ENCODE data around the gene MKRN2OS. TPM values are rescaled to one million over a fixed set of nuclear protein-coding genes. Genes with fewer than 3 reads are reported as not detected.

Gene MKRN2OS
- total and polyA plus RNA-seq, 2 donors (not counting 3 experiments of a cell fraction or from before 2014, with no cell fraction given), result not detected

DNA sequence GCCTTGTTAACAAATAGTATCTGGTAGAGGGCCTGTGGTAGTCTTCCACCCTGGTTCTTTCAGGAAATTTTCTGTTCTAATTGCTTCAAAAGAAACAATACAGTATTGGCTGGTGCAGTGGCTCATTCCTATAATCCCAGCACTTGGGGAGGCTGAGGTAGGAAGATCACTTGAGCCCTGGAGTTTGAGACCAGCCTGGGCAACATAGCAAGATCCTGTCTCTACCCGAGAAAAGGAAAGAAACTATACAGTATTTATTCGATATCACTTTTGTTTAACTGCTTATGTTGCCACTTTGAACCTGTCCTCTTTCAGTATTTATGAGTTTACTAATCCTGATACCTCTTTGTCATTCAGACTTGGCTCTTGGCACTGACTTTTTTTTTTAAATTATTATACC is 16.1 kb upstream of the MKRN2OS start:
- Histone ChIP-seq H3K27me3 (ENCODE audit: control insufficient read depth in 2 of 2, insufficient read depth in 2 of 2, low read length in 2 of 2) (no peaks in the 10 kb centered on the region), H3K9ac (replicated peaks; ENCODE audit: extremely low read depth, insufficient read depth, low read length) (no peak overlapping the region), H4K20me1 (replicated peaks; ENCODE audit: control insufficient read depth, extremely low read depth, insufficient read depth, low read length) (peaks cover 4% of the 10 kb centered on the region), H3K4me2 (ENCODE audit: insufficient read depth, low read length) (no peak overlapping the region), H3K79me2 (ENCODE audit: control insufficient read depth, insufficient read depth, low read length) (peaks cover 88% of the 10 kb centered on the region), H3K4me3 (replicated peaks in 1 of 3; ENCODE audit: insufficient read depth in 1 of 3, low read depth in 1 of 3, low read length in 3 of 3) (no peak overlapping the region), H3K4me1 (ENCODE audit: control insufficient read depth, extremely low read depth, insufficient read depth, low read length) (peaks cover 18% of the 10 kb centered on the region), H3K27ac (ENCODE audit: insufficient read depth, low read depth, low read length) (no peak overlapping the region), H3K36me3 (ENCODE audit: control insufficient read depth in 2 of 2, extremely low read depth in 1 of 2, insufficient read depth in 2 of 2, low read length in 2 of 2) (no peaks in the 10 kb centered on the region), H2AFZ (ENCODE audit: low read depth, low read length) (no peak overlapping the region), H3K9me1 (replicated peaks; ENCODE audit: control insufficient read depth, extremely low read depth, insufficient read depth, low read length) (peaks cover 3% of the 10 kb centered on the region), H3K9me3 (replicated peaks; ENCODE audit: control insufficient read depth, insufficient read depth, low read length) (no peaks in the 10 kb centered on the region)
- FAIRE-seq (no peak), DNase-seq (ENCODE audit: low read depth, low spot score) (no peak)
- no TSS peak for BruUV-seq (replicated peaks)
- intact Hi-C loops (cut with micrococcal nuclease), result no loop called here
- dilution Hi-C loops (cut with MboI; ENCODE audit: extremely low pct_ligation_motif_present, low sequenced_read_pairs), result no loop called here
- TF ChIP-seq JUN (IDR thresholded peaks at IDR 0.05; ENCODE audit: borderline replicate concordance, insufficient read depth, insufficient read length, low read depth), result no peak
- TF ChIP-seq MYC (IDR thresholded peaks at IDR 0.05; ENCODE audit: low read depth, low read length), result no peak
- TF ChIP-seq POLR2A (IDR thresholded peaks at IDR 0.05; ENCODE audit: low read depth, low read length), result no peak
- no peak for TF ChIP-seq GATA2 (IDR thresholded peaks at IDR 0.05; ENCODE audit: insufficient read depth, insufficient read length, low read depth, low read length)
- no peak for TF ChIP-seq FOS (IDR thresholded peaks at IDR 0.05; ENCODE audit: borderline replicate concordance, insufficient read depth, low read length)
- TF ChIP-seq, protein P1, sequence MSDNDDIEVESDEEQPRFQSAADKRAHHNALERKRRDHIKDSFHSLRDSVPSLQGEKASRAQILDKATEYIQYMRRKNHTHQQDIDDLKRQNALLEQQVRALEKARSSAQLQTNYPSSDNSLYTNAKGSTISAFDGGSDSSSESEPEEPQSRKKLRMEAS (IDR thresholded peaks at IDR 0.05; ENCODE audit: insufficient read depth, insufficient read length), result no peak
- TF ChIP-seq, protein P2, sequence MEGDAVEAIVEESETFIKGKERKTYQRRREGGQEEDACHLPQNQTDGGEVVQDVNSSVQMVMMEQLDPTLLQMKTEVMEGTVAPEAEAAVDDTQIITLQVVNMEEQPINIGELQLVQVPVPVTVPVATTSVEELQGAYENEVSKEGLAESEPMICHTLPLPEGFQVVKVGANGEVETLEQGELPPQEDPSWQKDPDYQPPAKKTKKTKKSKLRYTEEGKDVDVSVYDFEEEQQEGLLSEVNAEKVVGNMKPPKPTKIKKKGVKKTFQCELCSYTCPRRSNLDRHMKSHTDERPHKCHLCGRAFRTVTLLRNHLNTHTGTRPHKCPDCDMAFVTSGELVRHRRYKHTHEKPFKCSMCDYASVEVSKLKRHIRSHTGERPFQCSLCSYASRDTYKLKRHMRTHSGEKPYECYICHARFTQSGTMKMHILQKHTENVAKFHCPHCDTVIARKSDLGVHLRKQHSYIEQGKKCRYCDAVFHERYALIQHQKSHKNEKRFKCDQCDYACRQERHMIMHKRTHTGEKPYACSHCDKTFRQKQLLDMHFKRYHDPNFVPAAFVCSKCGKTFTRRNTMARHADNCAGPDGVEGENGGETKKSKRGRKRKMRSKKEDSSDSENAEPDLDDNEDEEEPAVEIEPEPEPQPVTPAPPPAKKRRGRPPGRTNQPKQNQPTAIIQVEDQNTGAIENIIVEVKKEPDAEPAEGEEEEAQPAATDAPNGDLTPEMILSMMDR (IDR thresholded peaks at IDR 0.05; ENCODE audit: extremely low read depth in 1 of 2, insufficient read depth in 1 of 2, low read depth in 1 of 2, low read length in 2 of 2), result no peak
- no peak for TF ChIP-seq EZH2 (IDR thresholded peaks at IDR 0.05; ENCODE audit: borderline replicate concordance, low read depth, low read length, severe bottlenecking)
- no peak for TF ChIP-seq POLR2AphosphoS5 (IDR thresholded peaks at IDR 0.05; ENCODE audit: insufficient read depth, low read depth, low read length)
- ChIA-PET POLR2A (no interaction called here), CTCF (no interaction called here)

Measured in endothelial cell of umbilical vein (primary cell).